ENCODE measurements around the gene PTP4A2.
"Not testable (repeated sequence)": the region's sequence is repeated elsewhere in the genome, so short reads cannot be mapped to it uniquely, and the experiment has no call there.

PTP4A2 gene

GRCh38 chr1:31897526-31898100 lies 40.6 kb downstream of the PTP4A2 start:
- ChIA-PET POLR2A (interaction anchor here (0.7 kb wide), 1 partner anchor 129 kb away, joined by 3 read pairs; no protein-coding TSS in a partner anchor), CTCF (interaction anchor here (1.3 kb wide), 1 partner anchor 66 kb away, joined by 6 read pairs; no protein-coding TSS in a partner anchor)
- no peak for TF ChIP-seq CTCF (IDR thresholded peaks at IDR 0.05; ENCODE audit: insufficient read depth, low read length, missing control alignments)
- no peak for DNase-seq (ENCODE audit: low read depth, low spot score)
- no peak overlapping the region for H3K4me3 ChIP-seq (ENCODE audit: low read depth, low read length)

GRCh38 chr1:31895474-31896198 lies 42.5 kb downstream of the PTP4A2 start:
- CTCF ChIA-PET: interaction anchor here (1.4 kb wide), 1 partner anchor 60 kb away, joined by 4 read pairs; no protein-coding TSS in a partner anchor
- DNase-seq (ENCODE audit: low read depth, low spot score); H3K4me3 ChIP-seq (ENCODE audit: low read depth, low read length); POLR2A ChIA-PET: not testable (repeated sequence)

- no peak for TF ChIP-seq CTCF (IDR thresholded peaks at IDR 0.05; ENCODE audit: insufficient read depth, low read length, missing control alignments)
- ChIA-PET POLR2A (no interaction called here), CTCF (interaction anchor here (1.0 kb wide), 1 partner anchor 31 kb away, joined by 3 read pairs; no protein-coding TSS in a partner anchor)
- no peak overlapping the region for H3K4me3 ChIP-seq (ENCODE audit: low read depth, low read length)
- DNase-seq (ENCODE audit: low read depth, low spot score): no peak
Measured at GRCh38 chr1:31891280-31891679, 46.9 kb downstream of the PTP4A2 start.

- ChIA-PET CTCF (no interaction called here), POLR2A (no interaction called here)
- no peak for TF ChIP-seq CTCF (IDR thresholded peaks at IDR 0.05; ENCODE audit: insufficient read depth, low read length, missing control alignments)
- DNase-seq (ENCODE audit: low read depth, low spot score): no peak
- no peak overlapping the region for H3K4me3 ChIP-seq (ENCODE audit: low read depth, low read length)
Measured at GRCh38 chr1:31888291-31888690, 49.9 kb downstream of the PTP4A2 start.

GRCh38 chr1:31886866-31887265 lies 51.3 kb downstream of the PTP4A2 start:
- CTCF ChIA-PET: no interaction called here

GRCh38 chr1:31885851-31886250 lies 52.3 kb downstream of the PTP4A2 start:
- no peak for DNase-seq (ENCODE audit: low read depth, low spot score)
- TF ChIP-seq CTCF (IDR thresholded peaks at IDR 0.05; ENCODE audit: insufficient read depth, low read length, missing control alignments): no peak
- ChIA-PET POLR2A (no interaction called here), CTCF (interaction anchor here (1.2 kb wide), 1 partner anchor 78 kb away, joined by 3 read pairs; no protein-coding TSS in a partner anchor)
- H3K4me3 ChIP-seq (ENCODE audit: low read depth, low read length): no peak overlapping the region

More at GRCh38 chr1:31886866-31887265, 51.3 kb downstream of the PTP4A2 start:
- no peak overlapping the region for H3K4me3 ChIP-seq (ENCODE audit: low read depth, low read length)
- POLR2A ChIA-PET: no interaction called here
- DNase-seq (ENCODE audit: low read depth, low spot score): no peak
- TF ChIP-seq CTCF (IDR thresholded peaks at IDR 0.05; ENCODE audit: insufficient read depth, low read length, missing control alignments): no peak
